ENCODE measurements around the gene KRTAP10-3.

GRCh38 chr21:44601596-44602462, 43.2 kb upstream of the KRTAP10-3 start:
- TF ChIP-seq, protein P1, sequence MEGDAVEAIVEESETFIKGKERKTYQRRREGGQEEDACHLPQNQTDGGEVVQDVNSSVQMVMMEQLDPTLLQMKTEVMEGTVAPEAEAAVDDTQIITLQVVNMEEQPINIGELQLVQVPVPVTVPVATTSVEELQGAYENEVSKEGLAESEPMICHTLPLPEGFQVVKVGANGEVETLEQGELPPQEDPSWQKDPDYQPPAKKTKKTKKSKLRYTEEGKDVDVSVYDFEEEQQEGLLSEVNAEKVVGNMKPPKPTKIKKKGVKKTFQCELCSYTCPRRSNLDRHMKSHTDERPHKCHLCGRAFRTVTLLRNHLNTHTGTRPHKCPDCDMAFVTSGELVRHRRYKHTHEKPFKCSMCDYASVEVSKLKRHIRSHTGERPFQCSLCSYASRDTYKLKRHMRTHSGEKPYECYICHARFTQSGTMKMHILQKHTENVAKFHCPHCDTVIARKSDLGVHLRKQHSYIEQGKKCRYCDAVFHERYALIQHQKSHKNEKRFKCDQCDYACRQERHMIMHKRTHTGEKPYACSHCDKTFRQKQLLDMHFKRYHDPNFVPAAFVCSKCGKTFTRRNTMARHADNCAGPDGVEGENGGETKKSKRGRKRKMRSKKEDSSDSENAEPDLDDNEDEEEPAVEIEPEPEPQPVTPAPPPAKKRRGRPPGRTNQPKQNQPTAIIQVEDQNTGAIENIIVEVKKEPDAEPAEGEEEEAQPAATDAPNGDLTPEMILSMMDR (IDR thresholded peaks at IDR 0.05) = no peak
- TF ChIP-seq POLR2A (IDR thresholded peaks at IDR 0.05) = no peak

Data from heart left ventricle (tissue), 13 donors.